Neural cell (in vitro differentiated cells): ENCODE data around the gene C21orf58.

ENCODE experiments used
- EZH2 ChIP-seq: fragments of 200-600, 300-800 bp; shearing (Covaris generic), sonication (generic); IDR thresholded peaks from 2 replicates; pipeline ENCODE4 v1.6.1; 2014; ENCODE audit warnings: antibody characterized with exemption, low read length, borderline replicate concordance, mild to moderate bottlenecking; ENCODE audit not compliant: insufficient read depth, poor library complexity, severe bottlenecking
- POLR2AphosphoS5 ChIP-seq: IDR thresholded peaks from 2 replicates; pipeline ENCODE4 v1.6.1; 2012
- RAD21 ChIP-seq: fragments of 450-650 bp; conservative IDR thresholded peaks from 2 replicates; pipeline ENCODE4 v1.6.1; 2014; ENCODE audit warnings: antibody characterized with exemption, mild to moderate bottlenecking, moderate library complexity
- SMC3 ChIP-seq: fragments of 450-650 bp; conservative IDR thresholded peaks from 2 replicates; pipeline ENCODE4 v1.6.1; 2014; ENCODE audit warnings: antibody characterized with exemption, mild to moderate bottlenecking, moderate library complexity; ENCODE audit not compliant: poor library complexity
- TAF1 ChIP-seq: IDR thresholded peaks from 2 replicates; pipeline ENCODE4 v1.6.1; 2012; ENCODE audit warnings: low read depth
- TF ChIP-seq, protein P1 (sequence below): fragments of 450-650 bp; IDR thresholded peaks from 2 replicates; pipeline ENCODE4 v1.5.1; 2014; ENCODE audit warnings: antibody characterized with exemption, mild to moderate bottlenecking, moderate library complexity; ENCODE audit not compliant: poor library complexity, severe bottlenecking

DNA sequence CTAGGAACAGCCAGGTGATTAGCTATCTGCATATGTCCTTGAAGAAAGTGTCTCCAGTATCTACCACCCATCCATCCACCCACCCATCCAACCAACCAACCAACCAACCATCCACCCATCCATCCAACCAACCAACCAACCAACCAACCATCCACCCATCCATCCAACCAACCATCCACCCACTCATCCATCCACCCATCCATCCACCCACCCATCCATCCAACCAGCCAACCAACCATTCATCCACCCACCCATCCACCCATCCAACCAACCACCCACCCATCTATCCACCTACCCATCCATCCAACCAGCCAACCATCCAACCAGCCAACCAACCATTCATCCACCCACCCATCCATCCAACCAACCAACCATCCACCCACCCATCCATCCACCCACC is 12.1 kb downstream of the C21orf58 start:
- TF ChIP-seq SMC3 (no peak), EZH2 (no peak), TAF1 (no peak), RAD21 (no peak), POLR2AphosphoS5 (no peak)
- TF ChIP-seq, protein P1, sequence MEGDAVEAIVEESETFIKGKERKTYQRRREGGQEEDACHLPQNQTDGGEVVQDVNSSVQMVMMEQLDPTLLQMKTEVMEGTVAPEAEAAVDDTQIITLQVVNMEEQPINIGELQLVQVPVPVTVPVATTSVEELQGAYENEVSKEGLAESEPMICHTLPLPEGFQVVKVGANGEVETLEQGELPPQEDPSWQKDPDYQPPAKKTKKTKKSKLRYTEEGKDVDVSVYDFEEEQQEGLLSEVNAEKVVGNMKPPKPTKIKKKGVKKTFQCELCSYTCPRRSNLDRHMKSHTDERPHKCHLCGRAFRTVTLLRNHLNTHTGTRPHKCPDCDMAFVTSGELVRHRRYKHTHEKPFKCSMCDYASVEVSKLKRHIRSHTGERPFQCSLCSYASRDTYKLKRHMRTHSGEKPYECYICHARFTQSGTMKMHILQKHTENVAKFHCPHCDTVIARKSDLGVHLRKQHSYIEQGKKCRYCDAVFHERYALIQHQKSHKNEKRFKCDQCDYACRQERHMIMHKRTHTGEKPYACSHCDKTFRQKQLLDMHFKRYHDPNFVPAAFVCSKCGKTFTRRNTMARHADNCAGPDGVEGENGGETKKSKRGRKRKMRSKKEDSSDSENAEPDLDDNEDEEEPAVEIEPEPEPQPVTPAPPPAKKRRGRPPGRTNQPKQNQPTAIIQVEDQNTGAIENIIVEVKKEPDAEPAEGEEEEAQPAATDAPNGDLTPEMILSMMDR: no peak
